Mesenchymal stem cell (in vitro differentiated cells and primary cell): Measurements from ENCODE around the gene TBC1D22A.

Source experiments
- DNase-seq: peaks from one replicate; pipeline ENCODE4 v3.0.0-alpha.2; 2013
- H2AFZ ChIP-seq: one replicate; pipeline ENCODE4 v1.6.1; 2013; ENCODE audit warnings: low read depth, mild to moderate bottlenecking, control low read depth, inconsistent platforms, low read length, moderate library complexity
- H2AK5ac ChIP-seq: 2 replicates; pipeline ENCODE4 v1.6.1; 2013; ENCODE audit warnings: low read length, moderate library complexity, mild to moderate bottlenecking, inconsistent platforms; ENCODE audit not compliant: severe bottlenecking
- H2BK120ac ChIP-seq: one replicate; pipeline ENCODE4 v1.6.1; 2013; ENCODE audit warnings: low read depth, mild to moderate bottlenecking, inconsistent platforms, low read length, moderate library complexity
- H2BK12ac ChIP-seq, 2 experiments: one replicate each; pipeline ENCODE4 v1.6.1; 2013; ENCODE audit warnings: inconsistent platforms in 2 of 2, low read length in 2 of 2, mild to moderate bottlenecking in 2 of 2, moderate library complexity in 2 of 2, control low read depth in 1 of 2
- H2BK15ac ChIP-seq: one replicate; pipeline ENCODE4 v1.6.1; 2013; ENCODE audit warnings: mild to moderate bottlenecking, low read depth, inconsistent platforms; ENCODE audit not compliant: poor library complexity, severe bottlenecking
- H2BK5ac ChIP-seq: 2 replicates; pipeline ENCODE4 v1.6.1; 2013; ENCODE audit warnings: low read depth, mild to moderate bottlenecking, low read length, control low read depth, inconsistent platforms; ENCODE audit not compliant: poor library complexity, severe bottlenecking
- H3K14ac ChIP-seq, 2 experiments: one replicate each; pipeline ENCODE4 v1.6.1; 2013; ENCODE audit warnings: inconsistent platforms in 2 of 2, low read length in 2 of 2, control low read depth in 1 of 2, mild to moderate bottlenecking in 1 of 2, moderate library complexity in 1 of 2
- H3K18ac ChIP-seq, 2 experiments: one replicate each; pipeline ENCODE4 v1.6.1; 2013; ENCODE audit warnings: inconsistent platforms in 2 of 2, low read length in 2 of 2, control low read depth in 1 of 2, low read depth in 1 of 2, mild to moderate bottlenecking in 1 of 2
- H3K23ac ChIP-seq, 2 experiments: one replicate each; pipeline ENCODE4 v1.6.1; 2013; ENCODE audit warnings: inconsistent platforms in 2 of 2, low read length in 2 of 2, mild to moderate bottlenecking in 2 of 2, moderate library complexity in 2 of 2, control low read depth in 1 of 2
- H3K27ac ChIP-seq: 2 replicates; pipeline ENCODE4 v1.5.1; 2013; ENCODE audit warnings: mild to moderate bottlenecking, moderate library complexity, low read length, control low read depth, inconsistent platforms; ENCODE audit not compliant: poor library complexity, severe bottlenecking
- H3K27me3 ChIP-seq, 2 experiments: 2 replicates each; pipeline versions ENCODE4 v1.6.1 to v1.7.0; 2013; ENCODE audit warnings: low read length in 2 of 2, mild to moderate bottlenecking in 2 of 2, moderate library complexity in 2 of 2, control low read depth in 1 of 2, inconsistent platforms in 1 of 2; ENCODE audit not compliant: control insufficient read depth in 1 of 2, insufficient read depth in 1 of 2
- H3K36me3 ChIP-seq, 2 experiments: 2 replicates each; pipeline versions ENCODE4 v1.6.1 to v1.7.0; 2013; ENCODE audit warnings: low read length in 2 of 2, control low read depth in 1 of 2, inconsistent platforms in 1 of 2, low read depth in 1 of 2, mild to moderate bottlenecking in 1 of 2; ENCODE audit not compliant: insufficient read depth in 2 of 2, control insufficient read depth in 1 of 2
- H3K4ac ChIP-seq, 2 experiments: one replicate each; pipeline ENCODE4 v1.6.1; 2013; ENCODE audit warnings: inconsistent platforms in 2 of 2, low read length in 2 of 2, mild to moderate bottlenecking in 2 of 2, moderate library complexity in 2 of 2, control low read depth in 1 of 2, low read depth in 1 of 2
- H3K4me1 ChIP-seq: 2 replicates; pipeline ENCODE4 v1.6.1; 2013; ENCODE audit warnings: low read depth, low read length, control low read depth; ENCODE audit not compliant: control insufficient read depth, insufficient read depth
- H3K4me2 ChIP-seq: 2 replicates; pipeline ENCODE4 v1.6.1; 2013; ENCODE audit warnings: low read length, mild to moderate bottlenecking, inconsistent platforms; ENCODE audit not compliant: poor library complexity, severe bottlenecking
- H3K4me3 ChIP-seq, 2 experiments: 2 replicates each; pipeline versions ENCODE4 v1.5.1 to v1.7.0; 2013; ENCODE audit warnings: low read length in 2 of 2, mild to moderate bottlenecking in 2 of 2, control low read depth in 1 of 2, low read depth in 1 of 2; ENCODE audit not compliant: insufficient read depth in 1 of 2
- H3K79me1 ChIP-seq: replicated peaks from 2 replicates; pipeline ENCODE4 v1.6.1; 2013; ENCODE audit warnings: mild to moderate bottlenecking, control low read depth, low read length, inconsistent platforms; ENCODE audit not compliant: poor library complexity, severe bottlenecking
- H3K9ac ChIP-seq: 2 replicates; pipeline ENCODE4 v1.7.0; 2013; ENCODE audit warnings: mild to moderate bottlenecking, low read length, moderate library complexity
- H3K9me3 ChIP-seq: 2 replicates; pipeline ENCODE4 v1.7.0; 2013; ENCODE audit warnings: mild to moderate bottlenecking, low read length; ENCODE audit not compliant: control insufficient read depth
- H4K8ac ChIP-seq: one replicate; pipeline ENCODE4 v1.6.1; 2013; ENCODE audit warnings: inconsistent platforms, mild to moderate bottlenecking, low read length, moderate library complexity
- H4K91ac ChIP-seq: one replicate; pipeline ENCODE4 v1.6.1; 2013; ENCODE audit warnings: mild to moderate bottlenecking, low read length, inconsistent platforms
- WGBS: methylation state at CpG from one replicate; pipeline ENCODE4 v1.1.7; 2013; ENCODE audit warnings: mixed read lengths; 5-methylcytosine and 5-hydroxymethylcytosine counted together

TBC1D22A gene

GRCh38 chr22:46849951-46850350 is 87.5 kb downstream of the TBC1D22A start:
- Histone ChIP-seq H2AK5ac (no peak overlapping the region), H3K27me3 (no peaks in the 10 kb centered on the region), H3K9ac (no peak overlapping the region), H3K14ac (no peak overlapping the region), H3K4me2 (no peak overlapping the region), H3K9me3 (no peaks in the 10 kb centered on the region), H3K36me3 (peaks cover 19 to 39% of the 10 kb centered on the region in 2 experiments), H2BK12ac (no peak overlapping the region), H3K23ac (no peak overlapping the region), H2BK5ac (no peak overlapping the region), H2BK120ac (no peak overlapping the region), H4K91ac (no peak overlapping the region), H2BK15ac (no peak overlapping the region), H2AFZ (no peak overlapping the region), H4K8ac (no peak overlapping the region), H3K4me1 (peaks cover 17% of the 10 kb centered on the region), H3K4me3 (no peak overlapping the region), H3K4ac (no peak overlapping the region), H3K18ac (no peak overlapping the region), H3K27ac (no peak overlapping the region), H3K79me1 (peaks cover 57% of the 10 kb centered on the region)
- WGBS: 88% methylated on average over 4 of the region's 6 CpGs
- DNase-seq: no peak

- Histone ChIP-seq H3K9me3 (no peaks in the 10 kb centered on the region), H3K4me2 (no peak overlapping the region)
These were observed 88.9 kb downstream of the TBC1D22A start for GRCh38 chr22:46851311-46851710.

GRCh38 chr22:46851941-46852340 is 89.5 kb downstream of the TBC1D22A start:
- peaks cover 66% of the 10 kb centered on the region for H3K79me1 ChIP-seq
- no peaks in the 10 kb centered on the region for H3K9me3 ChIP-seq
- H2BK15ac ChIP-seq: no peak overlapping the region
- no peak overlapping the region for H2BK120ac ChIP-seq
- no peak overlapping the region for H3K27ac ChIP-seq
- H3K18ac ChIP-seq: no peak overlapping the region
- no peak overlapping the region for H2AK5ac ChIP-seq
- no peak overlapping the region for H2BK5ac ChIP-seq
- no peak overlapping the region for H2AFZ ChIP-seq
- no peak overlapping the region for H3K23ac ChIP-seq
- no peak for DNase-seq
- no peak overlapping the region for H2BK12ac ChIP-seq
- no peak overlapping the region for H3K14ac ChIP-seq
- no peak overlapping the region for H3K4ac ChIP-seq
- no peak overlapping the region for H3K4me2 ChIP-seq
- no peak overlapping the region for H4K91ac ChIP-seq
- H3K4me1 ChIP-seq: peaks cover 14% of the 10 kb centered on the region
- 98% methylated on average over 9 of the region's 9 CpGs for WGBS
- H3K4me3 ChIP-seq: no peak overlapping the region
- H3K36me3 ChIP-seq: peaks cover 19 to 37% of the 10 kb centered on the region in 2 experiments
- no peak overlapping the region for H4K8ac ChIP-seq
- H3K27me3 ChIP-seq: no peaks in the 10 kb centered on the region
- H3K9ac ChIP-seq: no peak overlapping the region

More at GRCh38 chr22:46851311-46851710, 88.9 kb downstream of the TBC1D22A start:
- DNase-seq: no peak
- Histone ChIP-seq H2AFZ (no peak overlapping the region), H2BK5ac (no peak overlapping the region), H4K8ac (no peak overlapping the region), H3K4me1 (peaks cover 14% of the 10 kb centered on the region), H3K23ac (no peak overlapping the region), H3K36me3 (peaks cover 19 to 39% of the 10 kb centered on the region in 2 experiments), H2BK12ac (no peak overlapping the region), H2AK5ac (no peak overlapping the region), H2BK120ac (no peak overlapping the region), H2BK15ac (no peak overlapping the region), H3K79me1 (peaks cover 68% of the 10 kb centered on the region), H3K9ac (no peak overlapping the region), H3K4me3 (no peak overlapping the region), H3K14ac (no peak overlapping the region), H3K18ac (no peak overlapping the region), H3K27ac (no peak overlapping the region), H3K4ac (no peak overlapping the region), H4K91ac (no peak overlapping the region), H3K27me3 (no peaks in the 10 kb centered on the region)
- 94% methylated on average over 9 of the region's 9 CpGs for WGBS

- H4K91ac ChIP-seq: no peak overlapping the region
- H2BK5ac ChIP-seq: no peak overlapping the region
- no peak overlapping the region for H2AK5ac ChIP-seq
- DNase-seq: no peak
- no peak overlapping the region for H3K18ac ChIP-seq
- peaks cover 61% of the 10 kb centered on the region for H3K79me1 ChIP-seq
- no peak overlapping the region for H3K27ac ChIP-seq
- no peak overlapping the region for H2AFZ ChIP-seq
- H3K9me3 ChIP-seq: no peaks in the 10 kb centered on the region
- H3K9ac ChIP-seq: no peak overlapping the region
- WGBS: 95% methylated on average over 14 of the region's 14 CpGs
- peaks cover 19 to 34% of the 10 kb centered on the region in 2 experiments for H3K36me3 ChIP-seq
- peaks cover 14% of the 10 kb centered on the region for H3K4me1 ChIP-seq
- no peak overlapping the region for H3K4me2 ChIP-seq
- H3K23ac ChIP-seq: no peak overlapping the region
- no peaks in the 10 kb centered on the region for H3K27me3 ChIP-seq
- H3K4me3 ChIP-seq: no peak overlapping the region
- no peak overlapping the region for H2BK15ac ChIP-seq
- H3K4ac ChIP-seq: no peak overlapping the region
- H4K8ac ChIP-seq: no peak overlapping the region
- H2BK12ac ChIP-seq: no peak overlapping the region
- H3K14ac ChIP-seq: no peak overlapping the region
- H2BK120ac ChIP-seq: no peak overlapping the region
These were observed 90.3 kb downstream of the TBC1D22A start for GRCh38 chr22:46852771-46853170.
